Mesenchymal stem cell (in vitro differentiated cells and primary cell): ENCODE results near the gene PPP1R12C.

Experiments
- DNase-seq: peaks from one replicate; pipeline ENCODE4 v3.0.0-alpha.2; 2013
- H2AFZ ChIP-seq: one replicate; pipeline ENCODE4 v1.6.1; 2013; ENCODE audit warnings: low read depth, mild to moderate bottlenecking, control low read depth, inconsistent platforms, low read length, moderate library complexity
- H2AK5ac ChIP-seq: 2 replicates; pipeline ENCODE4 v1.6.1; 2013; ENCODE audit warnings: low read length, moderate library complexity, mild to moderate bottlenecking, inconsistent platforms; ENCODE audit not compliant: severe bottlenecking
- H2BK120ac ChIP-seq: one replicate; pipeline ENCODE4 v1.6.1; 2013; ENCODE audit warnings: low read depth, mild to moderate bottlenecking, inconsistent platforms, low read length, moderate library complexity
- H2BK12ac ChIP-seq, 2 experiments: one replicate each; pipeline ENCODE4 v1.6.1; 2013; ENCODE audit warnings: inconsistent platforms in 2 of 2, low read length in 2 of 2, mild to moderate bottlenecking in 2 of 2, moderate library complexity in 2 of 2, control low read depth in 1 of 2
- H2BK15ac ChIP-seq: one replicate; pipeline ENCODE4 v1.6.1; 2013; ENCODE audit warnings: mild to moderate bottlenecking, low read depth, inconsistent platforms; ENCODE audit not compliant: poor library complexity, severe bottlenecking
- H2BK5ac ChIP-seq: 2 replicates; pipeline ENCODE4 v1.6.1; 2013; ENCODE audit warnings: low read depth, mild to moderate bottlenecking, low read length, control low read depth, inconsistent platforms; ENCODE audit not compliant: poor library complexity, severe bottlenecking
- H3K14ac ChIP-seq, 2 experiments: one replicate each; pipeline ENCODE4 v1.6.1; 2013; ENCODE audit warnings: inconsistent platforms in 2 of 2, low read length in 2 of 2, control low read depth in 1 of 2, mild to moderate bottlenecking in 1 of 2, moderate library complexity in 1 of 2
- H3K18ac ChIP-seq, 2 experiments: one replicate each; pipeline ENCODE4 v1.6.1; 2013; ENCODE audit warnings: inconsistent platforms in 2 of 2, low read length in 2 of 2, control low read depth in 1 of 2, low read depth in 1 of 2, mild to moderate bottlenecking in 1 of 2
- H3K23ac ChIP-seq, 2 experiments: one replicate each; pipeline ENCODE4 v1.6.1; 2013; ENCODE audit warnings: inconsistent platforms in 2 of 2, low read length in 2 of 2, mild to moderate bottlenecking in 2 of 2, moderate library complexity in 2 of 2, control low read depth in 1 of 2
- H3K27ac ChIP-seq: 2 replicates; pipeline ENCODE4 v1.5.1; 2013; ENCODE audit warnings: mild to moderate bottlenecking, moderate library complexity, low read length, control low read depth, inconsistent platforms; ENCODE audit not compliant: poor library complexity, severe bottlenecking
- H3K27me3 ChIP-seq, 2 experiments: 2 replicates each; pipeline versions ENCODE4 v1.6.1 to v1.7.0; 2013; ENCODE audit warnings: low read length in 2 of 2, mild to moderate bottlenecking in 2 of 2, moderate library complexity in 2 of 2, control low read depth in 1 of 2, inconsistent platforms in 1 of 2; ENCODE audit not compliant: control insufficient read depth in 1 of 2, insufficient read depth in 1 of 2
- H3K36me3 ChIP-seq, 2 experiments: 2 replicates each; pipeline versions ENCODE4 v1.6.1 to v1.7.0; 2013; ENCODE audit warnings: low read length in 2 of 2, control low read depth in 1 of 2, inconsistent platforms in 1 of 2, low read depth in 1 of 2, mild to moderate bottlenecking in 1 of 2; ENCODE audit not compliant: insufficient read depth in 2 of 2, control insufficient read depth in 1 of 2
- H3K4ac ChIP-seq, 2 experiments: one replicate each; pipeline ENCODE4 v1.6.1; 2013; ENCODE audit warnings: inconsistent platforms in 2 of 2, low read length in 2 of 2, mild to moderate bottlenecking in 2 of 2, moderate library complexity in 2 of 2, control low read depth in 1 of 2, low read depth in 1 of 2
- H3K4me1 ChIP-seq: 2 replicates; pipeline ENCODE4 v1.6.1; 2013; ENCODE audit warnings: low read depth, low read length, control low read depth; ENCODE audit not compliant: control insufficient read depth, insufficient read depth
- H3K4me2 ChIP-seq: 2 replicates; pipeline ENCODE4 v1.6.1; 2013; ENCODE audit warnings: low read length, mild to moderate bottlenecking, inconsistent platforms; ENCODE audit not compliant: poor library complexity, severe bottlenecking
- H3K4me3 ChIP-seq, 2 experiments: 2 replicates each; pipeline versions ENCODE4 v1.5.1 to v1.7.0; 2013; ENCODE audit warnings: low read length in 2 of 2, mild to moderate bottlenecking in 2 of 2, control low read depth in 1 of 2, low read depth in 1 of 2; ENCODE audit not compliant: insufficient read depth in 1 of 2
- H3K79me1 ChIP-seq: replicated peaks from 2 replicates; pipeline ENCODE4 v1.6.1; 2013; ENCODE audit warnings: mild to moderate bottlenecking, control low read depth, low read length, inconsistent platforms; ENCODE audit not compliant: poor library complexity, severe bottlenecking
- H3K9ac ChIP-seq: 2 replicates; pipeline ENCODE4 v1.7.0; 2013; ENCODE audit warnings: mild to moderate bottlenecking, low read length, moderate library complexity
- H3K9me3 ChIP-seq: 2 replicates; pipeline ENCODE4 v1.7.0; 2013; ENCODE audit warnings: mild to moderate bottlenecking, low read length; ENCODE audit not compliant: control insufficient read depth
- H4K8ac ChIP-seq: one replicate; pipeline ENCODE4 v1.6.1; 2013; ENCODE audit warnings: inconsistent platforms, mild to moderate bottlenecking, low read length, moderate library complexity
- H4K91ac ChIP-seq: one replicate; pipeline ENCODE4 v1.6.1; 2013; ENCODE audit warnings: mild to moderate bottlenecking, low read length, inconsistent platforms
- WGBS: methylation state at CpG from one replicate; pipeline ENCODE4 v1.1.7; 2013; ENCODE audit warnings: mixed read lengths; 5-methylcytosine and 5-hydroxymethylcytosine counted together

The PPP1R12C gene

DNA sequence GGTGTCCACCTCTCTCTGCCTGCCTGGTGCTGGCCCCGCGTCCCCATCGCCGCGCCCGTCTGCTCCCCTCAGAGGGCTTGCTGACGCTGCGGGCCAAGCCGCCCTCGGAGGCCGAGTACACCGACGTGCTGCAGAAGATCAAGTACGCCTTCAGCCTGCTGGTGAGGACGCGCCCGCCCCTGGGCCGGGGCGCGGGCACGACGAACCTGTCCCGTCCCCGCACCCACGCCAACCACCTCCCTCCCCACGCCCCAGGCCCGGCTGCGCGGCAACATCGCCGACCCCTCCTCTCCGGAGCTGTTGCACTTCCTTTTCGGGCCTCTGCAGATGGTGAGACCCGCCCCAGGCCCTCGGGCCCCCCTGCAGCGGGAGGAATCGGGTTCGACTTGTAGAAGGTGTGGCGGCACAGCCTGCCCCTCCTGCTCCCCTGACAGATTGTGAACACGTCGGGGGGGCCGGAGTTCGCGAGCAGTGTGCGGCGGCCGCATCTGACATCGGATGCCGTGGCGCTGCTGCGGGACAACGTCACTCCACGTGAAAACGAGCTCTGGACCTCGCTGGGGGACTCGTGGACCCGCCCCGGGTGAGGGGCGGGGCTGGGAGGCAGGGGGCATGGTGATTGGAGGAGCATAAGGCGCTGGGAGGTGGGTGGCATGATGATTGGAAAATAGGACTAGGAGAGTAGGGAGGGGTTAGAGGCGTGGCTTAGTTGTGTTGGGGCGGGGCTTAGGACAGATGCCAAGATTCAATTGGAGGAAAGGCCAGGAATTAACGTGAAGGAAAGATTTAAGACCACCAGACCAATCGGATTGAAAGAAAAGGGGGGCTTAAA lies 35.2 kb downstream of the PPP1R12C start:
- peak overlapping the region in 1 of 2 experiments; percentile 30 for H3K4me3 ChIP-seq

DNA sequence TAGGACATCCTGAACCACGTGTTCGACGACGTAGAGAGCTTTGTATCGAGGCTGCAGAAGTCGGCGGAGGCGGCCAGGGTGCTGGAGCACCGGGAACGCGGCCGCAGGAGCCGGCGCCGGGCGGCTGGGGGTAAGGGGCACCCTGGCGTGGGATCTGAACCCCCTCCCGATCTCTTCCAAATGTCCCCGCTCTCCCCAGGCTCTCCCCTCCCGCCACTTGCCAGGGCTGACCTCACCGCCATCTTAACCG lies 35.7 kb downstream of the PPP1R12C start:
- Histone ChIP-seq H3K4me3 (peak overlapping the region in 1 of 2 experiments; percentile 30), H4K91ac (no peak overlapping the region), H3K27ac (no peak overlapping the region), H3K14ac (no peak overlapping the region), H2AFZ (no peak overlapping the region), H3K9me3 (no peaks in the 10 kb centered on the region), H2BK12ac (no peak overlapping the region), H2BK120ac (no peak overlapping the region), H2BK15ac (no peak overlapping the region), H3K4me1 (peaks cover 31% of the 10 kb centered on the region), H3K23ac (no peak overlapping the region), H3K79me1 (no peaks in the 10 kb centered on the region), H3K18ac (no peak overlapping the region), H2BK5ac (no peak overlapping the region), H3K9ac (no peak overlapping the region), H4K8ac (no peak overlapping the region), H3K4me2 (peak overlapping the region; percentile 79), H3K36me3 (no peaks in the 10 kb centered on the region), H3K4ac (no peak overlapping the region), H3K27me3 (peaks cover 74 to 83% of the 10 kb centered on the region in 2 experiments), H2AK5ac (no peak overlapping the region)
- no peak for DNase-seq
- WGBS: 50% methylated on average over 17 of the region's 22 CpGs

More for the DNA sequence above, 35.2 kb downstream of the PPP1R12C start:
- H3K27me3 ChIP-seq: peaks cover 69 to 81% of the 10 kb centered on the region in 2 experiments
- H3K23ac ChIP-seq: no peak overlapping the region
- peak overlapping the region in 1 of 2 experiments; percentile 34 for H2BK12ac ChIP-seq
- H3K4ac ChIP-seq: no peak overlapping the region
- no peak overlapping the region for H2AFZ ChIP-seq
- H3K14ac ChIP-seq: no peak overlapping the region
- no peak overlapping the region for H2AK5ac ChIP-seq
- no peak overlapping the region for H4K91ac ChIP-seq
- WGBS: 29% methylated on average over 64 of the region's 64 CpGs
- no peak overlapping the region for H2BK15ac ChIP-seq
- H3K36me3 ChIP-seq: no peaks in the 10 kb centered on the region
- H3K27ac ChIP-seq: no peak overlapping the region
- no peaks in the 10 kb centered on the region for H3K79me1 ChIP-seq
- peak; percentile 58 for DNase-seq
- no peak overlapping the region for H2BK5ac ChIP-seq
- H3K9ac ChIP-seq: no peak overlapping the region
- H2BK120ac ChIP-seq: no peak overlapping the region
- no peak overlapping the region for H3K18ac ChIP-seq
- no peak overlapping the region for H4K8ac ChIP-seq
- H3K9me3 ChIP-seq: no peaks in the 10 kb centered on the region
- H3K4me2 ChIP-seq: peak overlapping the region; percentile 14
- peaks cover 35% of the 10 kb centered on the region for H3K4me1 ChIP-seq

DNA sequence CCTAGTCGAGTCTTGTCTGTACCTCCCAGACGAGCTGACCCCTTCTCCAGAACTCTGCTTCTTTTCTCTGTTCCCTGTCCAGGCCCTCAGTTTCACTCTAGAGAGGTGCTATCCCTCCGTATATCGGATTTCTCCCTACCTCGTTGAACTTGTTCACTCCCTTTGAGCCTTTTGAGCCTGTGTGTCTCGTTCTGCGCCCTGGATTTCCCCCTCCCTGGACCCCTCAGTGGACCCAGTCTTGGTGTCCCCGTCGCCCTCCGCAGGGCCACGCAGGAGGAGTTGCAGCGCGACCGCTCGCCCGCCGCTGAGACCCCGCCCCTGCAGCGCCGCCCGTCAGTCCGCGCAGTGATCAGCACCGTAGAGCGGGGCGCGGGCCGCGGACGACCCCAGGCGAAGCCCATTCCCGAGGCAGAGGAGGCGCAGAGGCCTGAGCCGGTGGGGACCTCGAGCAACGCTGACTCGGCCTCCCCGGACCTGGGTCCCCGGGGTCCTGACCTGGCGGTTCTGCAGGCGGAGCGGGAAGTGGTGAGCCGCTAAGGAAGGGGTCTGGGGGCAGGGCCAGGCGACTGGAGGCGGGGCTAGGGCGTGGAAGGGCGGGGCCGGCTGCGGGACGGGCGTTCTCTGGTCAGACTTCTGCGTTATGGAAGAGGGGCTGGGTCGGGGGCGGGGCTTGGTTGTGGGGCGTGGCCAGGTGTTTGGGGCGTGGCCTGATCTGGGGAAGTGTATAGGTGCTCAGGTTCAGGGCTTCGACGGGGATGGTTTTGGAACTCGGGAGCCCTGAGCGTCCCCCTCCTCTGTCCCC lies 36.3 kb downstream of the PPP1R12C start:
- H2BK15ac ChIP-seq: no peak overlapping the region
- peak overlapping the region; percentile 5 to 80 for H3K18ac ChIP-seq
- no peak overlapping the region for H2BK120ac ChIP-seq
- H3K23ac ChIP-seq: peak overlapping the region in 1 of 2 experiments; percentile 70
- no peak overlapping the region for H3K9ac ChIP-seq
- H2BK12ac ChIP-seq: no peak overlapping the region
- no peaks in the 10 kb centered on the region for H3K36me3 ChIP-seq
- H3K9me3 ChIP-seq: no peaks in the 10 kb centered on the region
- 3% methylated on average over 58 of the region's 60 CpGs for WGBS
- H2BK5ac ChIP-seq: no peak overlapping the region
- no peaks in the 10 kb centered on the region for H3K79me1 ChIP-seq
- peak overlapping the region; percentile 86 for H2AFZ ChIP-seq
- no peak overlapping the region for H4K91ac ChIP-seq
- H3K4ac ChIP-seq: no peak overlapping the region
- no peak overlapping the region for H3K27ac ChIP-seq
- H3K4me1 ChIP-seq: peaks cover 26% of the 10 kb centered on the region
- H3K14ac ChIP-seq: no peak overlapping the region
- DNase-seq: peak; percentile 81
- H3K27me3 ChIP-seq: peaks cover 77 to 82% of the 10 kb centered on the region in 2 experiments
- H4K8ac ChIP-seq: no peak overlapping the region
- peak overlapping the region; percentile 79 for H3K4me2 ChIP-seq
- no peak overlapping the region for H2AK5ac ChIP-seq
- peak overlapping the region; percentile 52 to 60 for H3K4me3 ChIP-seq
